ENCODE data around the gene C1QTNF1.

GRCh38 chr17:79047923-79048825 is 24.2 kb downstream of the C1QTNF1 start:
- no peak for TF ChIP-seq CTCF (IDR thresholded peaks at IDR 0.05; ENCODE audit: low read length)
- TF ChIP-seq EZH2 (optimal IDR thresholded peaks at IDR 0.05; ENCODE audit: low read depth, low read length) = no peak
- no peak for TF ChIP-seq EZH2phosphoT487 (IDR thresholded peaks at IDR 0.05; ENCODE audit: low read length)
